Central memory CD8-positive, alpha-beta T cell (primary cell): Measurements from ENCODE around the gene PYM1.

Experiments
- ATAC-seq: fragments of 150-1000 bp; cut with Tn5 transposase; replicated peaks from 2 replicates; pipeline ENCODE4 v1.10.0; 2022; ENCODE audit warnings: mild to moderate bottlenecking, moderate FRiP score, moderate number of reproducible peaks; ENCODE audit not compliant: poor library complexity, severe bottlenecking; ENCODE audit errors: extremely low read depth
- DNase-seq, 2 donors: peaks; one replicate each; pipeline ENCODE4 v3.0.0; 2021; ENCODE audit warnings: low spot score in 2 of 2
- H3K27ac Mint-ChIP-seq: one replicate; pipeline ENCODE4 v1.8.0; 2022; ENCODE audit warnings: low read depth, mild to moderate bottlenecking, moderate library complexity, mixed read lengths
- H3K27me3 Mint-ChIP-seq: one replicate; pipeline ENCODE4 v1.8.0; 2022; ENCODE audit warnings: mixed read lengths
- H3K36me3 Mint-ChIP-seq: one replicate; pipeline ENCODE4 v1.8.0; 2022; ENCODE audit warnings: mild to moderate bottlenecking, moderate library complexity, mixed read lengths; ENCODE audit not compliant: insufficient read depth
- H3K4me1 Mint-ChIP-seq: one replicate; pipeline ENCODE4 v1.8.0; 2022; ENCODE audit warnings: mixed read lengths
- H3K4me3 Mint-ChIP-seq: one replicate; pipeline ENCODE4 v1.8.0; 2022; ENCODE audit warnings: mild to moderate bottlenecking, moderate library complexity, mixed read lengths
- H3K9me3 Mint-ChIP-seq: one replicate; pipeline ENCODE4 v1.8.0; 2022; ENCODE audit warnings: mixed read lengths

PYM1 gene

GRCh38 chr12:55927588-55928502 lies at the start of gene PYM1:
Gene PYM1, minus strand, starts transcription at chr12:55927894. Its CDS starts 133 bp downstream, at chr12:55927761.
- ATAC-seq (peak; percentile 11), DNase-seq (peak; percentile 37 to 48)
- H3K4me3 Mint-ChIP-seq: peak within 1 kb of the TSS; percentile 99
- H3K36me3 Mint-ChIP-seq: peaks cover 46% of the 10 kb centered on the region
- H3K4me1 Mint-ChIP-seq: peaks cover 71% of the 10 kb centered on the region
- peak within 1 kb of the TSS; percentile 99 for H3K27ac Mint-ChIP-seq
- no peaks in the 10 kb centered on the region for H3K9me3 Mint-ChIP-seq
- H3K27me3 Mint-ChIP-seq: no peaks in the 10 kb centered on the region

- Mint-ChIP-seq H3K36me3 (no peaks in the 10 kb centered on the region), H3K9me3 (no peaks in the 10 kb centered on the region), H3K27me3 (no peaks in the 10 kb centered on the region), H3K27ac (no peak overlapping the region), H3K4me1 (peaks cover 21% of the 10 kb centered on the region), H3K4me3 (no peak overlapping the region)
- ATAC-seq (no peak), DNase-seq (no peak)
These were observed 46.6 kb upstream of the PYM1 start for GRCh38 chr12:55974308-55974730.

- H3K36me3 Mint-ChIP-seq: no peaks in the 10 kb centered on the region
- peak; percentile 91 for ATAC-seq
- peak; percentile 89 to 99 for DNase-seq
- H3K4me1 Mint-ChIP-seq: peaks cover 16% of the 10 kb centered on the region
- no peaks in the 10 kb centered on the region for H3K27me3 Mint-ChIP-seq
- H3K9me3 Mint-ChIP-seq: no peaks in the 10 kb centered on the region
- H3K27ac Mint-ChIP-seq: no peak within 1 kb of the TSS
- H3K4me3 Mint-ChIP-seq: no peak within 1 kb of the TSS
These were observed 46.1 kb upstream of the PYM1 start, which contains the start of gene RAB5B for GRCh38 chr12:55973599-55974307. Gene RAB5B, plus strand, starts transcription at chr12:55974078. Its CDS starts 12,883 bp downstream, at chr12:55986961.

- Mint-ChIP-seq H3K27ac (no peak overlapping the region), H3K36me3 (no peaks in the 10 kb centered on the region), H3K4me3 (no peak overlapping the region), H3K27me3 (no peaks in the 10 kb centered on the region), H3K9me3 (no peaks in the 10 kb centered on the region), H3K4me1 (peaks cover 13% of the 10 kb centered on the region)
- ATAC-seq (no peak), DNase-seq (no peak)
These were observed 45.4 kb upstream of the PYM1 start for GRCh38 chr12:55972911-55973598.

GRCh38 chr12:55972456-55972855 lies 44.8 kb upstream of the PYM1 start:
- no peaks in the 10 kb centered on the region for H3K9me3 Mint-ChIP-seq
- H3K4me3 Mint-ChIP-seq: no peak overlapping the region
- H3K27ac Mint-ChIP-seq: no peak overlapping the region
- DNase-seq (no peak), ATAC-seq (no peak)
- H3K27me3 Mint-ChIP-seq: no peaks in the 10 kb centered on the region
- peaks cover 15% of the 10 kb centered on the region for H3K4me1 Mint-ChIP-seq
- H3K36me3 Mint-ChIP-seq: peaks cover 3% of the 10 kb centered on the region

- H3K27ac Mint-ChIP-seq: no peak overlapping the region
- DNase-seq: no peak
- H3K36me3 Mint-ChIP-seq: peaks cover 3% of the 10 kb centered on the region
- ATAC-seq: no peak
- H3K4me1 Mint-ChIP-seq: peaks cover 19% of the 10 kb centered on the region
- no peaks in the 10 kb centered on the region for H3K27me3 Mint-ChIP-seq
- no peak overlapping the region for H3K4me3 Mint-ChIP-seq
- no peaks in the 10 kb centered on the region for H3K9me3 Mint-ChIP-seq
These were observed 44.3 kb upstream of the PYM1 start for GRCh38 chr12:55972042-55972441.

GRCh38 chr12:55970775-55971174 lies 43.1 kb upstream of the PYM1 start:
- Mint-ChIP-seq H3K36me3 (peaks cover 5% of the 10 kb centered on the region), H3K27ac (no peak overlapping the region), H3K9me3 (no peaks in the 10 kb centered on the region), H3K4me1 (peaks cover 26% of the 10 kb centered on the region), H3K27me3 (no peaks in the 10 kb centered on the region), H3K4me3 (no peak overlapping the region)
- ATAC-seq (no peak), DNase-seq (no peak)

GRCh38 chr12:55969356-55969755 lies 41.7 kb upstream of the PYM1 start:
- H3K4me3 Mint-ChIP-seq: no peak overlapping the region
- ATAC-seq (no peak), DNase-seq (no peak)
- no peak overlapping the region for H3K27ac Mint-ChIP-seq
- H3K36me3 Mint-ChIP-seq: peaks cover 9% of the 10 kb centered on the region
- no peaks in the 10 kb centered on the region for H3K9me3 Mint-ChIP-seq
- peaks cover 31% of the 10 kb centered on the region for H3K4me1 Mint-ChIP-seq
- H3K27me3 Mint-ChIP-seq: no peaks in the 10 kb centered on the region

- Mint-ChIP-seq H3K36me3 (peaks cover 9% of the 10 kb centered on the region), H3K4me3 (peak within 1 kb of the TSS; percentile 94), H3K9me3 (no peaks in the 10 kb centered on the region), H3K4me1 (peaks cover 31% of the 10 kb centered on the region), H3K27ac (peak within 1 kb of the TSS; percentile 89), H3K27me3 (no peaks in the 10 kb centered on the region)
- ATAC-seq: peak; percentile 88
- DNase-seq: peak; percentile 73 to 77
These were observed 39.0 kb upstream of the PYM1 start, which contains the start of gene CDK2 for GRCh38 chr12:55966408-55967281. Gene CDK2, plus strand, starts transcription at chr12:55966830. Its CDS starts 179 bp downstream, at chr12:55967009.

GRCh38 chr12:55965941-55966407 lies 38.3 kb upstream of the PYM1 start, which contains the start of gene PMEL:
Gene PMEL, minus strand, starts transcription at chr12:55966042. Its CDS starts 31 bp downstream, at chr12:55966011.
- H3K27ac Mint-ChIP-seq: peak within 1 kb of the TSS; percentile 89
- H3K36me3 Mint-ChIP-seq: peaks cover 9% of the 10 kb centered on the region
- peaks cover 31% of the 10 kb centered on the region for H3K4me1 Mint-ChIP-seq
- DNase-seq: no peak
- ATAC-seq: no peak
- peak within 1 kb of the TSS; percentile 94 for H3K4me3 Mint-ChIP-seq
- no peaks in the 10 kb centered on the region for H3K9me3 Mint-ChIP-seq
- no peaks in the 10 kb centered on the region for H3K27me3 Mint-ChIP-seq

GRCh38 chr12:55965240-55965639 lies 37.5 kb upstream of the PYM1 start:
- H3K4me3 Mint-ChIP-seq: peak overlapping the region; percentile 94
- peaks cover 9% of the 10 kb centered on the region for H3K36me3 Mint-ChIP-seq
- no peaks in the 10 kb centered on the region for H3K9me3 Mint-ChIP-seq
- no peak overlapping the region for H3K27ac Mint-ChIP-seq
- H3K4me1 Mint-ChIP-seq: peaks cover 31% of the 10 kb centered on the region
- DNase-seq: no peak
- H3K27me3 Mint-ChIP-seq: no peaks in the 10 kb centered on the region
- ATAC-seq: no peak
